GM19372 (cell line): Measurements from ENCODE around the gene KLHL30.

Source experiments
- ATAC-seq: cut with Tn5 transposase; IDR thresholded peaks from one replicate; pipeline ENCODE4 v1.9.1; 2021; ENCODE audit warnings: mild to moderate bottlenecking, low read depth, moderate library complexity; ENCODE audit not compliant: unreplicated experiment

Gene KLHL30, protein sequence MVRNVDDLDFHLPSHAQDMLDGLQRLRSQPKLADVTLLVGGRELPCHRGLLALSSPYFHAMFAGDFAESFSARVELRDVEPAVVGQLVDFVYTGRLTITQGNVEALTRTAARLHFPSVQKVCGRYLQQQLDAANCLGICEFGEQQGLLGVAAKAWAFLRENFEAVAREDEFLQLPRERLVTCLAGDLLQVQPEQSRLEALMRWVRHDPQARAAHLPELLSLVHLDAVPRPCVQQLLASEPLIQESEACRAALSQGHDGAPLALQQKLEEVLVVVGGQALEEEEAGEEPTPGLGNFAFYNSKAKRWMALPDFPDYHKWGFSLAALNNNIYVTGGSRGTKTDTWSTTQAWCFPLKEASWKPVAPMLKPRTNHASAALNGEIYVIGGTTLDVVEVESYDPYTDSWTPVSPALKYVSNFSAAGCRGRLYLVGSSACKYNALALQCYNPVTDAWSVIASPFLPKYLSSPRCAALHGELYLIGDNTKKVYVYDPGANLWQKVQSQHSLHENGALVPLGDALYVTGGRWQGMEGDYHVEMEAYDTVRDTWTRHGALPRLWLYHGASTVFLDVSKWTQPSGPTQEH

GRCh38 chr2:238138331-238139195 lies at the start of gene KLHL30:
KLHL30 (plus strand) TSS chr2:238138668; CDS start chr2:238140755, 2,087 bp downstream.
- no peak for ATAC-seq

DNA sequence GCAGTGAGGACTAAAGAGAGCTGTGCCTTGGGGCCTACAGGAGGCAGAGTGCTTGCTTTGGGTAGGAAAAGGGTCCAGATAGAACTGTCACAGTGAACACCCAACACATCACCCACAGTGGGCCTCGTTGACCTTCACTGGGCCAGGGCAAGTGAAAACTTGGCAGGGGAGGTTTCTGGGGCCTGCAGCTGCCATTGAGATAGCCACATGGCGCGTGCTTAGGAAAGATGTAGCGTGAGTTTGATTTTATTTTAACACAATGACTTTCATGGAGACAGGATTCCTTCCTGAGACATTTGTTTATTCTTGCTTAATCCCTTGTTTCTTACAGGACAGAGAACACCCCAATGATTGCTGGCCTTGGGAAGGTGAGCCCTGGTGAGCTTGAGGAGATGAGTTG lies 47.6 kb upstream of the KLHL30 start:
- ATAC-seq: no peak

GRCh38 chr2:238091436-238092060 lies 46.9 kb upstream of the KLHL30 start:
- no peak for ATAC-seq

GRCh38 chr2:238092486-238093035 lies 45.9 kb upstream of the KLHL30 start:
- ATAC-seq: no peak

DNA sequence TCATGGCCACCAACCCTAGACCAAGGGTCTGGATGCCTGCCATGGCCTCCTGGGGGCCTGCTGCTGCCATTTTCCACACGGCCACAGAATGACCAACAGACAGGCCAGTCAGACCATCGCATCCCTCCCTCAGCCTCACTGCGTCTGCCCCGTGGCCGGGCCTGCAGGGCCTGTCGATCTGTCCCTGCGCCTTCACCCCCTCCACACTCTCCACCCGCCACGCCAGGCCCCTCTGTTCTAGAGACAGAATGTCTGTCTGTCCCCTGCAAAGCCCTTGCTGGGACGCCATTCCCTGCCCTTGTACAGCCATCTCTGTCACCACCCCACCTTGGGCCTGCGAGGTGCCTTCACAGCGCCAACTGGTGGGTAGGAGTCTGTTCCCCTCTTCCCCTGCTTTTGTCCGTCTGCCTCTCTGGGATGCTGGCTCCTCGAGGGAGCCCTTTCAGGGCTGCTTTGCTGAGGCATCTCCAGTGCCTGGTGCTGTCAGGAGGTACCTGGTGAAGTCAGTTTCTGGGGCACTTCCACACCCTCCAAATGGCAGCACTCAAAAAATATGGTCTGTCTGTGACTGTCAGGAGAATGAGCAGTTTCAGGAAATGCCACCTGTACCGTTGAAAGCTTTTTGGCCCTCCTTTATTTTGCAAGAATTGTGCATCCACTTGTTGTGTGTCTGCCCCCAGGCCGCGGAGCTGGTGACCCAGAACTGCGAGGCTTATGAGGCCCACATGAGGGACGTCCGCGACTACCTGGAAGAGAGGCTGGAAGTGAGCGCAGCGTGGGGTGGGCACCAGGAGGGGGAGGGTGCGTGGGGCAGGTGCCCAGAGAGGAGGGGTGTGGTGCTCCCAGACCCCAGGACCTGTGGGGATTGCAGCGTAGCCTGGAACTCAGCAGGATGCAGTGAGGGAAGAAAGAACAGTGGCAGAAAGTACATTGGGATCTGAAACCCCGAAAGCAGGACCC lies 45.0 kb upstream of the KLHL30 start:
- no peak for ATAC-seq

DNA sequence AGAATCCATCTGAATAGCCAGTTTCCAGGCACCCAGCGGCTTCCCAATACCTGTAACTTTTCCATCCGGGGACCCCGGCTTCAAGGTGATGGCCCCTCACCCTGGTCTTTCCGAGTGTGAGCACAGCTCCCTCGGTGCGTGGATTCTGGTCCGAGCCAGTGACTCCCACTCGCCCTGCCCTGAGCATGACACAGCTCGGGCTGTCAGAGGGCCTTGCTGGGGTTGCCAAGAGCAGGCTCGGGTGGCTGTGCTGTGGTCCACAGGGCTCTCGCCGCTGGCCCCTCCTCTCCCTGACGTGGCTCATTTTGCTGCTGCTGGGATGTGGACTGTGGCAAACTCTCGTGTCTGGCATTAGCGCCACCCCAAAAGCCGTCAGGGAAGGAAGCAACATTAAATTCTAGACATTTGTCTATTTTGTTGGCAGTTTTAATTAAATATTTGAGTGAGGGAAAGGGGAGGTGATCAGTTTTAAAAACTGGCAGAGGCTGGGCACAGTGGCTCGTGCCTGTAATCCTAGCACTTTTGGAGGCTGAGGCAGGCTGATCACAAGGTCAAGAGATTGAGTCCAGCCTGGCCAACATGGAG lies 43.9 kb upstream of the KLHL30 start:
- ATAC-seq: no peak

DNA sequence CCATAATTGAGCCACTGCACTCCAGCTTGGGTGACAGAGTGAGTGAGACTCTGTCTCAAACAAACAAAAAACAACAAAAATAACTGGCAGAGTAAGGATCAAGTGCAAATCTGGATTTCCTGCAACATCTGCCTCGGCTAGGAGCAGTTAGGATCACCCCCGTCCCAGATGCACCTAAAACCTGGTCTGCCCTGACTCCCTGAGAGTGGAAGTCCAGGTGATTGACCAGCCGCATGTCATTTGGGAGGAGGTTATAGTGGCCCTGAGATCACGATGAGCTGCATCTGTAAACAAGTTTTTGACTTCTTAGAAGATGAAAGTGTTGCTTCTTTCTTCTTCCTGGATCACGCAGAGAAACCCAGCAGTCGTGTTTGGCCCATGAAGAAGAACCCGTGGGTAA lies 43.3 kb upstream of the KLHL30 start:
- no peak for ATAC-seq

DNA sequence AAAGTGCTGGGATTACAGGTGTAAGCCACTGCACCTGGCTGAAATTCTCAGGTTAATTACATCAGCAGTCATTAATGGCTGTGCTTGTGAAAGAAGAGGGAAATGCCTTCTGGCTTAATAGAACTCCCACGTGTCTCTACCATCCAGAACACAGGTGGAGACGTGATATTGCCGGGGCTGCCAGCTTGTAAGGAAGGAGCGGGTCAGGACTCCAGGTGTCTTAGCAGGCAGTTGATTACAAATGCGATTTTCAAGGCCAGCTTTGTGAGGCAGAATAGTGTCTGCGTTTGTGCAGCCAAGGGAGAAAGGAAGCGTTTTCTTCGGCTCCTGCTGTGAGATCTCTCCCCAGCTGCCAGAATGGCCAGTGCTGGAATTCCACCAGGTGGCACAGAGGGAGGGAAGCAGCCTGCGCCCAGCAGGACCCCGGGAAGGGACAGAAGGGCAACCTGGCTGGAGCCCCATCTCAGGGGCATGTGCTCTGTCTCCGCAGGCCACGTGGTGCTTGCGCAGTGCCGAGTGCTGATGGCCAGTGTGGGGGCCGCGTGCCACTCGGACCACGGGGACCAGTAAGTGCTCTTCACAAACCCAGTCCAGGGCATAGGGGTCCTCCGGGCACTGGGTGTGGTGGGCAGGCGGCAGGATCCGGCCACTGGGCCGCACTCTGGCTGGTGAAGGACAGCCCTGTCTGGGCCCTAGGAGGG lies 42.0 kb upstream of the KLHL30 start:
- ATAC-seq: no peak

- no peak for ATAC-seq
Measured at GRCh38 chr2:238097201-238097987, 41.1 kb upstream of the KLHL30 start.

GRCh38 chr2:238097988-238098871 lies 40.2 kb upstream of the KLHL30 start:
- peak; percentile 66 for ATAC-seq

DNA sequence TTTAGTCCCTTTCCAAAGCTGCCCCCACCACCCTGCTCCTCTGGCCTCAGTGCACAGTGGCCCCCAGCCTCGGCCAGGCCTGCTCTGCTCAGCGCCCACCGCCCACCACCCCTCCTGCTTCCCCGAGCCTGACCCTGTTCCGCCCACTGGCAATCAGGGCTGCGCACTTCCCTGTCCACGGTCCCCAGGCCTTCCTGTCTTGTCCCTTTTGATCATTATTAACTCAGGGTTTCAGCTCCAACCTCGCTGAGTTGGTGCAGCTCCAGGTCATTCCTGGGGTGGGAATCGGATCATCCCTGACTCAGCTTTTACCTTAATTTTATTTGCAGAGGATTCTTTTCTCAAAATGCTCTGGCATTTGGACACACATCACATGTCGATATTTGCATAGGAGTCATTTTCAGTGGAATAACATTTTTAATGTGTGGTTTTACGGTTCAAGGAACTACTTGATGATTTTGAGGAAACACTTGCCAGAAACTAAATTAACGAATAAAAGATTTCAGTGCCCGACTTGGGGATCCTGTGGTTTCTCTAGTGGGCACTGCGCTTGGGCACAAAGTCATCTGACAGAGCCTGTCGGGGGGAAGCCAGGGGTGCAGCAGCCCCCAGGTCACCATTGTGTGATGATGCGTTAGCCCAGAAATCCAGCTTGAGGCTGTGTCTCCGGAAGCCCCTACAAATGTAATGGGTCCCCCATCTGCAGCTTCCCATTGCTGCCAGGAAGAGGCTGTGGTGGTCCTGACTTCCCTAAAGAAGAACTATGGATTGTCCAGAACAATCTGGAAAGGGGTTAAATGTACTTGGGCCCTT lies 39.4 kb upstream of the KLHL30 start:
- ATAC-seq: peak; percentile 21

DNA sequence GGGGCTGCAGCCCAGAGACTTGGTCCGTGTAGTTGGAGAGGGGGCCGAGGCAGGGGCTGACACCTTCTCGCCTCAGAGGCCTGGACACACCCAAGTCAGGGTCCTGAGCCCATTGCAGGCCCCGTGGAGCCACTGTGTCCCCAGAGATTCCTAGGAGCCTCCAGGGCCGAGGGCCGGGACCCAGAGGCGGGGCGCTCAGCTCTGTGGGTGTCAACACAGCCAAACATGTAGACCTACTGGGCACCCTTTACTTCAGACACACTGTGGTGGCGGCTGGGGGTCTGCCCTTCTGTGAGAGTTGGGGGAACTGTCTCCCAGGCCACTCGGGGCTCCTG lies 38.8 kb upstream of the KLHL30 start:
- no peak for ATAC-seq

DNA sequence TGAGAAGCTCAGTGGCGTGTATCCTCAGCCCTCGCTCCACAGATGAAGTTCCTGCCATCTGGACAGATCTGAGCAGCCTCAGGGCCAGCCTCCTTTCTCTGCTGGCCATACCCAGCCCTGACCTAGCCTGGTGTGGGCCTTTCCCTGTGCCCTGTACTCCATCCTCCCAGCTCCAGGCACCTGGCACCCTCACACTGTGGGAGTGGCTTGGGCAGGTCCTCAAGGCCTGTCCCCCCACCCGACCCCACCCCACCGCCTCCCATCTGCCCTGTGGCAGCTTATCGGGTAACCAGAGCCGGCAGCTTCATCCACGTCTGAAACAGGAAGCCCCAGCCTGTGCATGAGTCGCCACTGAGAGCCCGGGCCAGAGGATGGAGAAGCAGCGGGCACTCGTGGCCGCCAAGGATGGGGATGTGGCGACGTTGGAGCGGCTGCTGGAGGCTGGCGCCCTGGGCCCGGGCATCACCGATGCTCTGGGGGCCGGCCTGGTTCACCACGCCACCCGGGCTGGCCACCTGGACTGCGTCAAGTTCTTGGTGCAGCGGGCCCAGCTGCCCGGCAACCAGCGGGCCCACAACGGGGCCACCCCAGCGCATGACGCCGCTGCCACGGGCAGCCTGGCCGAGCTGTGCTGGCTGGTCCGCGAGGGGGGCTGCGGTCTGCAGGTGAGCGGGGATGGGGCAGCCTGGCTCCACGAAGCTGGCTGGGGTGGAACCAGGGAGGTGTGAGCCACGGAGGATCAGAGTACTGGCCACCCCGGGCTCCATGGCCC lies 38.2 kb upstream of the KLHL30 start, which contains the start of gene ESPNL:
ESPNL (plus strand) TSS at position 292 of the 772 bp plus-strand sequence; CDS start at position 372, 80 bp downstream.
- no peak for ATAC-seq

GRCh38 chr2:238100821-238101771 lies 37.4 kb upstream of the KLHL30 start:
- no peak for ATAC-seq
